Mesothelial cell of epicardium (in vitro differentiated cells): Measurements from ENCODE around the gene FNIP2. TPM values are rescaled to one million over a fixed set of nuclear protein-coding genes. Genes with fewer than 3 reads are reported as not detected.

Source experiments
- DNase-seq, 2 experiments: peaks; one replicate each; pipeline ENCODE4 v3.0.0; 2021; ENCODE audit warnings: low spot score in 2 of 2; ENCODE audit not compliant: unreplicated experiment in 2 of 2
- H3K27ac Mint-ChIP-seq: 2 replicates; pipeline ENCODE4 v1.8.0; 2021; ENCODE audit warnings: mixed read lengths
- H3K27me3 Mint-ChIP-seq: 2 replicates; pipeline ENCODE4 v1.8.0; 2021; ENCODE audit warnings: low read depth, mixed read lengths
- H3K36me3 Mint-ChIP-seq: 2 replicates; pipeline ENCODE4 v1.8.0; 2021; ENCODE audit warnings: mixed read lengths
- H3K4me1 Mint-ChIP-seq: 2 replicates; pipeline ENCODE4 v1.8.0; 2021; ENCODE audit warnings: mixed read lengths
- H3K4me3 Mint-ChIP-seq: 2 replicates; pipeline ENCODE4 v1.8.0; 2021; ENCODE audit warnings: mild to moderate bottlenecking, moderate library complexity, mixed read lengths
- H3K9me3 Mint-ChIP-seq: 2 replicates; pipeline ENCODE4 v1.8.0; 2021; ENCODE audit warnings: mixed read lengths
- CTCF ChIP-seq: fragments of 200-600 bp; sonication (generic); IDR thresholded peaks from one replicate; pipeline ENCODE4 v1.5.0; 2021; ENCODE audit warnings: antibody characterized with exemption; ENCODE audit not compliant: unreplicated experiment
- total RNA-seq: library from RNA; stranded (reverse); gene quantifications from 3 replicates; pipeline ENCODE4 v1.2.1, GENCODE V29; 2021

The FNIP2 gene
- total RNA-seq, 1 donor from 2014 or later, result 32.1 TPM

- no peaks in the 10 kb centered on the region for H3K27me3 Mint-ChIP-seq
- H3K36me3 Mint-ChIP-seq, result no peaks in the 10 kb centered on the region
- H3K4me1 Mint-ChIP-seq, result peaks cover 62% of the 10 kb centered on the region
- no peak for DNase-seq
- peak overlapping the region; percentile 90 for H3K27ac Mint-ChIP-seq
- no peaks in the 10 kb centered on the region for H3K9me3 Mint-ChIP-seq
- H3K4me3 Mint-ChIP-seq, result peak overlapping the region; percentile 13
- TF ChIP-seq CTCF, result no peak
These were observed 41.0 kb downstream of the FNIP2 start for GRCh38 chr4:158809611-158810486.

DNA sequence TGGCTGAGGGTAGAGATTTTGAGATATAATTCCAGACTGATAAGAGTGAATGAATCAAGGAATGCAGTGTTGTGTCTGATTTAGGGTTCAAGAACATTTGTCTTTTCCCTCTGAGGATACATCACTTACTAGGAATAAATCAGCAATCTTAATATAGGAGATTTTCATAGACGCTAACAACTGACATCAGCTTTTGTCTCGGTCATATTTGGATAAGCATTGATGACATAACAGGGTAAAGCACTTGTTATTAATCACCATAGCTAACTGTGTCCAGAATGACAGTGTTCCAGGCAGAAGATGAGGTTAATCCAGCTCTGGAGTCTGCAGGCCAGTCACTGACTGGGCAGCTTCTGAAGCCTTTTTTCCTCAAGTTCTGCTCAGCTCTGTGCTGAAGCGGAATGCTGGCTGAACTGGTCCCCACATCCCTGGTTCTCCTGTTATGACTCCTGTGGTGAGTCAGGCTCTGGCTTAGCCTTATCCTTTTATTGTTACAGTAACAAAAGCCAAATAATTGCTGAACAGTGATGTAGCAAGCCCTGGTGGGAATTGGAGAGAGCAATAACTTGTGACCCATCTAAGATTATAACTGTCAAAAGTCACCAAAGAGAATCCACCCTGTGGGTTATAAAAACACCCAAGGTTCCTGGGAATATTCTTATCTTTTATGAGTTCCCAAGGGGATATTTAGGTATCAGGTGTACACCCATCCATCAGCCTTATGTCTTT lies 41.8 kb downstream of the FNIP2 start:
- DNase-seq, result peak in 1 of 2 experiments; percentile 50
- H3K4me3 Mint-ChIP-seq, result peak overlapping the region; percentile 13
- H3K27ac Mint-ChIP-seq, result peak overlapping the region; percentile 90
- no peaks in the 10 kb centered on the region for H3K36me3 Mint-ChIP-seq
- TF ChIP-seq CTCF, result no peak
- H3K9me3 Mint-ChIP-seq, result no peaks in the 10 kb centered on the region
- H3K27me3 Mint-ChIP-seq, result no peaks in the 10 kb centered on the region
- H3K4me1 Mint-ChIP-seq, result peaks cover 62% of the 10 kb centered on the region

GRCh38 chr4:158811216-158811540 lies 42.4 kb downstream of the FNIP2 start:
- DNase-seq, result no peak
- Mint-ChIP-seq H3K4me1 (peaks cover 57% of the 10 kb centered on the region), H3K4me3 (no peak overlapping the region), H3K27ac (peak overlapping the region; percentile 90), H3K27me3 (no peaks in the 10 kb centered on the region), H3K9me3 (no peaks in the 10 kb centered on the region), H3K36me3 (no peaks in the 10 kb centered on the region)
- no peak for TF ChIP-seq CTCF

- no peak overlapping the region for H3K4me3 Mint-ChIP-seq
- no peaks in the 10 kb centered on the region for H3K36me3 Mint-ChIP-seq
- DNase-seq, result no peak
- H3K27me3 Mint-ChIP-seq, result no peaks in the 10 kb centered on the region
- no peaks in the 10 kb centered on the region for H3K9me3 Mint-ChIP-seq
- H3K27ac Mint-ChIP-seq, result peak overlapping the region; percentile 92
- H3K4me1 Mint-ChIP-seq, result peaks cover 55% of the 10 kb centered on the region
- no peak for TF ChIP-seq CTCF
These were observed 42.9 kb downstream of the FNIP2 start for GRCh38 chr4:158811704-158812103.

- no peak for TF ChIP-seq CTCF
- no peaks in the 10 kb centered on the region for H3K9me3 Mint-ChIP-seq
- no peaks in the 10 kb centered on the region for H3K27me3 Mint-ChIP-seq
- H3K27ac Mint-ChIP-seq, result peak overlapping the region; percentile 92
- H3K4me3 Mint-ChIP-seq, result no peak overlapping the region
- DNase-seq, result no peak
- H3K4me1 Mint-ChIP-seq, result peaks cover 55% of the 10 kb centered on the region
- H3K36me3 Mint-ChIP-seq, result no peaks in the 10 kb centered on the region
These were observed 43.3 kb downstream of the FNIP2 start for GRCh38 chr4:158812133-158812532.
